AG10803 (cell line): Measurements from ENCODE around the gene DHX38.
A peak's percentile ranks its signal among the peaks of the same experiment; 100 is the strongest.

Experiments used
- DNase-seq: peaks from one replicate; pipeline ENCODE4 v3.0.0; 2010; ENCODE audit warnings: low read depth
- H3K4me3 ChIP-seq: 2 replicates; pipeline ENCODE4 v1.5.1; 2011; ENCODE audit warnings: mild to moderate bottlenecking, low read length, control low read depth
- CTCF ChIP-seq: conservative IDR thresholded peaks from 2 replicates; pipeline ENCODE4 v1.5.1; 2011; ENCODE audit warnings: mild to moderate bottlenecking, low read length, control low read depth, inconsistent platforms

Gene DHX38

GRCh38 chr16:72142476-72142875, 48.8 kb downstream of the DHX38 start:
- no peak overlapping the region for H3K4me3 ChIP-seq
- no peak for TF ChIP-seq CTCF
- DNase-seq: peak; percentile 35

GRCh38 chr16:72149676-72150464, 56.2 kb downstream of the DHX38 start:
- H3K4me3 ChIP-seq: no peak overlapping the region
- no peak for DNase-seq
- TF ChIP-seq CTCF: no peak

GRCh38 chr16:72159386-72159785, 65.7 kb downstream of the DHX38 start:
- TF ChIP-seq CTCF: no peak
- DNase-seq: no peak
- no peak overlapping the region for H3K4me3 ChIP-seq

GRCh38 chr16:72159801-72160200, 66.2 kb downstream of the DHX38 start:
- H3K4me3 ChIP-seq: no peak overlapping the region
- DNase-seq: no peak
- TF ChIP-seq CTCF: no peak

- H3K4me3 ChIP-seq: no peak overlapping the region
- no peak for TF ChIP-seq CTCF
- DNase-seq: no peak
Observed at GRCh38 chr16:72162105-72162692, 68.6 kb downstream of the DHX38 start.
